ENCODE measurements around the gene PPM1H.
"Not testable (repeated sequence)": the region's sequence is repeated elsewhere in the genome, so short reads cannot be mapped to it uniquely, and the experiment has no call there.

The PPM1H gene

DNA sequence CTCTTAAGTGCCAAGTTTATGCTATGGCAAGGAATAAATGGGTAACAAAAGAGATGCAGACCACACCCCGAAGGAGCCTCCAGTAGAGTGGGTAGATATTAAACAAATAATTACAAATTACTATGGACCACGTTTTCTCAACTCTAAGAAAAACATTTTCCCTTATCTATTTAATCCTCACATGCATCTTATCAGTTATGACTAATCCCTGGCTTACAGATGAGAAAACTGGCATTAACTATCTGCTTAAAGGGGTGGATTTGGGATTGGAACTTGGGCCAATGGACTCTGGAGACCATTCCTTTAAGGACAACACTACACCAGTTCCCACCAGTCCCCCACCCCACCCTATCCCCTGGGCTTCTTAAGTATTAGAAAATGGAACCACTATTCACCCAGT, 26.3 kb downstream of the PPM1H start:
- DNase-seq (ENCODE audit: low read depth): no peak

DNA sequence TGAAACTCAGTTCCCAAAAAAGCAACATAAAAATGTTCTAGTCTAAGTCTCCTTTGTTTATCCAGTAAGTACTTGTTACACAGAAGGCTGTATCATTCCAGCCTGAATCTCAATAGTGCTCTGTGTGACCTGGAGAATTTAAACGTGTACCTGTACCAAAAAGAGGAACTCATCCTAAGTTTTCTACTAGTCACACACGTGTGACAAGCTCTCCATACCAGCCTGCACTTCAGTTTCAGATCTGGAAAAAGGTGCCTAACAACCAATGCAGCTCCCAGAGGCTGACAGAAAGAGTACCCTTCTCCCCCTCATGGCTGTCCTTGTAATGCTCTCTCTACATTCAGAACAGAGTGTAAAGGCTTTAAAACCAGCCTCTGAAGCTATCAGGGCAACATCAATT, 27.4 kb downstream of the PPM1H start:
- DNase-seq (ENCODE audit: low read depth): no peak

DNA sequence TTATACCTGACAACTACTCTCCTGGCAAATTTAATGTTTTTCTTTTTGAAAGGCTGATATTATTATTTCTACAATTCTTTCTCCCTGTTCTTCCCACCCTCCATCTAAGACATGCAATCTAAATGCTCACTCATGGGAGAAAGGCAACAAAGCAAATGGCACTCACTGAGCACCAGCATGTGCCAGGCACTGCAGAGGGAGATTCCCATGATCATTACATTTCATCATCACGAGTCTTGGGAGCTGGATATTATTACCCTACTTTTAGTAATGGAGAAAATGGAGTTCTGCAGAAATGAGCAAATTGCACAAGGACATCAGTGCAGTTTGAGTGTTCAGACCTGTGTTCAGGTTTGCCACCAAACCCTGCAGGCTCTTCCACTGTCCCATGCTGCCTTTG, 27.9 kb downstream of the PPM1H start:
- DNase-seq (ENCODE audit: low read depth): no peak

DNA sequence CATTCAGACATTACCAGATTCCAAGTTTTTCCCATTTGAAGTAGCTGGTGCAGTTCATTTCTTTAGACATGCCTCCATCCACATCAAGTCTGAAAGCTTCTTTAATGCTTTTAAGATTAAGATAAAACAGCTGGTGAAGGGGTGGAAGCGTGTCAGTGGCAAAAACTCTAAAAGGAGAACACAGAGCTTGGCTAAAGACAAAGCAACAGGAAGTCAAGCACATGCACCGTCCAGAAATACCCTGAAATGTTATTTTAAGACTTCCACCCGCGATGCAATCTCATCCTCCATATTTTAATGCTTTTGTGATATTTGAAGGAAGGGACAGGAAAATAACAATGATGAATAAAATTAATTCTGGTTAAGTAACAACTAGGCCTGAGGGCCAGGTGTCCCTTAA, 31.8 kb downstream of the PPM1H start:
- no peak for DNase-seq (ENCODE audit: low read depth)

DNA sequence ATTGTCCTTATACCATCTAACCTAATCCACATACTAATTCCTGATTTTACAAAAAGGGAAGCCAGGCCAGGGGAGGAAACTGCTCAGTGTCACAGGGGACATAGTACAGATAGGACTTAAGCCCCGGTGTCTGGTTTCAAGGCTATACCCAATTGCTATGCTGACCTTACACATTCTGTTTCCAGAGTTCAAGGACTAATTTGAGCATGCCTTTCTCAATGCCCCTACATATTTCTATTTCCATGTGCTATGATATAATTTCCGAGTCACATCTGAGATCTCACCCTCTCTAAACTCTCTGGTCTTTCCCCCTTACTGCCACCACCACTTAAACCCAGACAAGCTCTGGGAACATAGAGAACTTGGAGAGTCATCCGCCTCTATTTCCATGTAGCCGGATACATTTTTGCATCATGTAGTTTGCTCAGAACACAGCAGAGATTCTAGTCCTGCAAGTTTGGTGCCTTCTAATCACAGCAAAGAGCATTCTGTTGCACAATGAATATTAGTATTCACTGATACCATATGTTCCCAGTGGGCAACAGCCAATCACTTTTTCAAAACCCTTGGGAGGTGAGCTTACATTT, 34.2 kb downstream of the PPM1H start:
- DNase-seq (ENCODE audit: low read depth): no peak

DNA sequence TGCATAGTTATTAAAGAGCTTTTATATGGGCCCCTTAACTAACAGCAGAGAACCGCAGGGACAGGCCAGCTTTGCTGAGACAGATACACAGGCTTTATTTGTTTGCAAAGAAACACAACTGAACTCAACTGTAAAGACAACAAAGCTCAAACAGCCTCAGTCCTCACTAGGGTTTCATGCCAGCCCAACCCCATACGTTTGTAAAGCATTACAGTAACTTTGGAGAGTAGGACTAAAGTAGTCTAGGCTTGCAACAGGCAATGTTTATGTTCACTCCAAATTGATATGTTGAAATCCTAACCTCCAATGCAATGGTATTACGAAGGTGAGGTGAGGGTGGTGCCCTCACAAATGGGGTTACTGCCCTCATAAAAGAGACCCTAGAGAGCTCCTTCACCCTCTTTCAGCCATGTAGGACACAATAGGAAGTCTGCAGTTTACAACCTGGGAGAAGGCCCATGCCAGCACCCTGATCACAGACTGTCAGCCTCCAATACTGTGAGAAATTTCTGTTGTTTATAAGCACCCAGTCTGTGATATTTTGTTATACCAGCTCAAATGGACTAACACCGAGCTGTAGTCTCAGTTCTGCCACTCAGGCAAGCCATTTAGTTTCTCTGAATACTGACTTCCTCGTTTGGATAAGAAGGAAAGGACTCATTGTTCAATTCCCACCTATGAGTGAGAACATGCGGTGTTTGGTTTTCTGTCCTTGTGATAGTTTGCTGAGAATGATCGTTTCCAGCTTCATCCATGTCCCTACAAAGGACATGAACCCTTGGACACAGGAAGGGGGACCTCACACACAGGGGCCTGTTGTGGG, 35.2 kb downstream of the PPM1H start:
- no peak for DNase-seq (ENCODE audit: low read depth)

DNA sequence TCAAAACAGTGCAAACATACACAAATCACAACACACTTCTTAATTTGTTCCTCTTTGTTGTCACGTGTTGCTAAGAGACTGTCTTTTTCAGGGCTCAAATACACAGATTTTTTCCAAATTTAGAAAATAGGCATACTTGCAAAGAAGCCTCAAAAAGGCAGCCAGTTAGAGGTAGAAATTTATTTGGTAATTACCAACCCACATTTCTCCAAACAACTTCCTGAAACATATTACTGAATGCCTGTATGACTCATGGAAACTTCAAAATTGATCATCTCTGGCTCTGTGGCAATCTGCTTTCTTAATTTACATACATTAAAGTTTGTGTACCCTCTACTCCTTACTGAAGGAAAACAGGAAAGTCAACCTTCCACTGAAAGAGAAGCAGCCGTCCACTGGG, 36.4 kb downstream of the PPM1H start:
- DNase-seq (ENCODE audit: low read depth): no peak

DNA sequence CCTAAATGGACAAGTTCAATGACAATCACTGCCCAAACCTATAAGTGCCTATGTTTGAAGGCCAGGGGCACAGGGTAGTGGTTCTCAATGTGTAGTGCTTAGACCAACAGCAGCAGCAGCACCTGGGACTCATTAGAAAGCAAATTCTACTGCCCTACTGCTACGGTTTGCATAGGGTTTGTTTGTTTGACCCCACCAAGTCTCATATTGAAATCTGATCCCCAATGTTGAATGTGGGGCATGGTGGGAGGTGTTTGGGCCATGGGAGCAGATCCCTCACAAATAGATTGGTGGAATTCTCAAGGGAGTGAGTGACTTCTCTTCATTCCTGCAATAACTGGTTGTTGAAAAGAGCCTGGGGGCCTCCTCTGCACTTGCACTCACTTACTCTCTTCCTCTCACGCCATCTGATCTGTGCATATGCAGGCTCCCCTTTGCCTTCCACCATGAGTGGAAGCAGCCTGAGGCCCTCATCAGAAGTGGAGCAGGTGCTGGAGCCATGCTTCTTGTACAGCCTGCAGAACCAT, 39.5 kb downstream of the PPM1H start:
- no peak for DNase-seq (ENCODE audit: low read depth)

DNA sequence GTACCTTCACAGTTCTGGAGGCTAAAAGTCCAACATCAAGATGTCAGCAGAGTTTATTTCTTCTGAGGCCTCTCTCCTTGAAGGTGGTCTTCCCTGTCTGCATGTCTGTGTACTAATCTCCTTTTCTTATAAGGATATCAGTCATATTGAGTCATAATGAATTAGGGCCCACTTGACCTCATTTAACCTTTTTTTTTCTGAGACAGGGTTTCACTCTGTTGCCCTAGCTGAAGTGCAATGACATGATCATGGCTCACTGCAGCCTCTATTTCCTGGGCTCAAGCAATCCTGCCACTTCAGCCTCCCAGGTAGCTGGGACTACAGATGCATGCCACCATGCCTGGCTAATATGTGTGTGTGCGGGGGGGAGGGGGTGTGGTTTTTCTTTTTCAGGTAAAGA, 41.7 kb downstream of the PPM1H start:
- no peak for DNase-seq (ENCODE audit: low read depth)

DNA sequence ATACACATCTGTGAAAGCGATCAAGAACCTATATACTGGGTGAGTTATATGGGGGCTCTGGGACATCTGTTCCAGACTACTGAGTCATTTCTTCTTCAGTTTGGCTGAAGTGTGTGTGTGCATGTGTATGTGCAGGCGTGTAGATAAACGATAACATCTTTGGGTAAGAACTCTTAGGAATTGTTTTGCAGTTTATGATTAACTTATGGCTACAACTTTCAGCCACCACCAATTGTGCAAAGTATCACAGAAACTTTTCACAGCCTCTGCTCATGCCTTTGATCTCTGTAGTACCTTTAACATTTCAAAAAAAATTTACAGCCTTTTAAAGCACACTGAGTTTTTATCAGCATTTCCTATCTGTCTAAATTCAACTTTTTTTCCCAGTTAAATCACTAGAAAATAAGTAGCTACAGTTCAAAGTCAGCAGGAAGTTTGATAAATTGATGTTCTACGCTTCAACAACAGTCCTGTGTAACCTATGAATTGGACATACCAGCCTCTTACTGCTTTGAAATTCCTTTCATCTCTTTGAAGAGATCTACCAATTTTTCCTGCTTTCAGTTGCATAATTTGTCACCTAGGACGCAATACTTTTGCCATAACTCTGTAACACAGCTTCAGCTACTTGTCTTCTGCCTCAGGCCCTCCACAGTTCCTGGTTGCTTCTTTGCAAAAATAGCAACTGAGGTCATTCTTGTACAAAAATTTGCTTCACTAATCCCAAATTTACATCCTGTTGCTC, 43.0 kb downstream of the PPM1H start:
- no peak for DNase-seq (ENCODE audit: low read depth)

DNA sequence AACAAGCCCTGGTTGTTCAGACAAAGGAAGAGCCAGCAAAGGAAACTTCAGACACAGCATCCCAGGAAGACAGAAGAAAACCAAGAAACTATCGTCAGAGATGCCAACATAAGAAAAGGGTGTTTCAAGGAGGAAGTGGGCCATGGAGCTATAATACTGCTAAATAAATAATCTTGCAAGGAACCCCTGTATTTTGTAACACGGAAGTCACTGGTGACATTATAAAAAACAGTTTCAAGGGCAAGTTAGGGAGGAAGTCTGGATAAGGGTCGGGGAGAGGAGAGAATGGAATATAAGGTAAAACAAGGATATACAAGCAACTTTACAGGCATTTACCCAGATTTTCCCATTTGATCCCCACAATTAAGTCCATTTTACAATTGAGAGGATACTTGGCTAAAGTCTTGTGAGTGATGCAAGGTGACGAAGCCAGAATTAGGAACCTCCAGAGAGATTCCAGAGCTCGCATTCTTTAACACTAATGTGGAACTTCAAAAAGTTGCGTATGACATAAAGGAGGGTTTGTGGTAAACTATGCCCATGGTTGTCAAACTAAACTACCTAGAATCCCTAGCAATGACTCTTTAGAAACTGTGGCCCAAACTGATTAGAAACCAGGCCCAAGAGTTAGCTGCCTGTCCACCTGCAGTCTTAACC, 46.4 kb downstream of the PPM1H start:
- DNase-seq (ENCODE audit: low read depth): no peak

DNA sequence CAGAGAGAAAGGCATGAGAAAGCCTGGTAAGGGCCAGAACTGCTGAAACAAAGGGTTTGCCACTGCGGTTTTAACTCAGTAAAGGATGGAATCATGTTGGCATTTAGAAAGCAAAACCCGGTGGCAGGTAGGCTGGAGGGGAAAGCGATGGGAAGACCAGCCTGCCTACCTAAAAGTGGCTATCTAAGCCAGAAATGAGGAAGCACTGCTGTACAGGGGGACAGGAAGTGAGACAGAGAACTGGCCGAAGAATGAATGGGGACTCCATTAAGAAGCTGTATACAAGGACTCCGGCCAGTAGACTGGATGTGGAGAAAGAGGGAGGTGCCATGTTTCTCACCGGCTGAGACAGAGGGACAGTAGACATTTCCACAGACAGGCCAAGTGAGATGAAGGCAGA, 48.2 kb downstream of the PPM1H start:
- no peak for DNase-seq (ENCODE audit: low read depth)

DNA sequence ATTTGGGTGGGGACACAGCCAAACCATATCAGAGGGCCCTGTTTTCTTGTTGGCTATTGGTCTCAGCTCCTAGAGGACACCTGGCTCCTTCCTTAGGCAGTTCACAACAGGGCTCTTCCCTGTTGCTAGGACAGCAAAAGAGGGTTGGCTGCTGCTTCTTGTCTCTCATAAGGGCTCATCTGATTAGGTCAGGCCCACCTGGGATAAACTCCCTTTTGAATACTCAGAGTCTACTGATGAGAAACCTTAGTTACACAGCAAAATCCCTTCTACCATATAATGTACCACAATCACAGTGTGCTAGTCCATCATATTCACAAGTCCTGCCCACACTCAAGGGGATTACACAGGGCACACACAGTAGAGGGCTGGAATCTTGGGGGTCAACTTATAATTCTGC, 49.7 kb downstream of the PPM1H start:
- DNase-seq (ENCODE audit: low read depth): no peak

DNA sequence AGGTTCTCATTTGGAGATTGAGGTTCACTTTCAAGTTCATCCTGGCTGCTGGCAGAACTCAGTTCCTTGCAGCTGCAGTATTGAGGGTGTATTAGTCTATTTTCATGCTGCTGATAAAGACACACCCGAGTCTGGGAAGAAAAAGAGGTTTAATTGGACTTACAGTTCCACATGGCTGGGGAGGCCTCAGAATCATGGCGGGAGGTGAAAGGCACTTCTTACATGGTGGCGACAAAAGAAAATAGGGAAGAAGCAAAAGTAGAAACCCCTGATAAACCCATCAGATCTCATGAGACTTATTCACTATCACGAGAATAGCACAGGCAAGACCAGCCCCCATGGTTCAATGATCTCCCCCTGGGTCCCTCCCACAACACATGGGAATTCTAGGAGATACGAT, 50.1 kb downstream of the PPM1H start:
- not testable (repeated sequence) for DNase-seq (ENCODE audit: low read depth)

DNA sequence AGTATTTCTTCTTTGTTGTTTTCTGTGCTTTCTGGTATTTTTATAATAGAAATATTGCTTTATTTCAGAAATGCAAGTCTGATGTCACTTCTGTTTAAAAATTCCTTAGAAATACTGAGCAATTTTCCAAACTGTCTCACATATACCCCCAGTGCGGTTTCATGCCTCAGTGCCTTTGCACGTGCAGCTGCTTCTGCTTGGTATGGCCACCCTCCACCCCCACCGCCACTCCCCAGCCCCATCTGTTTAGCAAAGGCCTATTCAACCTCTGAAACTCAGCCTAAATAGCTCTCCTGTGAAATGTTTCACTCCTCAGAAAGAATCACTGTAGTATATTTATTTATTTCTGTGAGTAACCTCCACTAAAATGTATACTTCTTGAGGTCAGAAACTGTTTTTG, 52.3 kb downstream of the PPM1H start:
- DNase-seq (ENCODE audit: low read depth): no peak

DNA sequence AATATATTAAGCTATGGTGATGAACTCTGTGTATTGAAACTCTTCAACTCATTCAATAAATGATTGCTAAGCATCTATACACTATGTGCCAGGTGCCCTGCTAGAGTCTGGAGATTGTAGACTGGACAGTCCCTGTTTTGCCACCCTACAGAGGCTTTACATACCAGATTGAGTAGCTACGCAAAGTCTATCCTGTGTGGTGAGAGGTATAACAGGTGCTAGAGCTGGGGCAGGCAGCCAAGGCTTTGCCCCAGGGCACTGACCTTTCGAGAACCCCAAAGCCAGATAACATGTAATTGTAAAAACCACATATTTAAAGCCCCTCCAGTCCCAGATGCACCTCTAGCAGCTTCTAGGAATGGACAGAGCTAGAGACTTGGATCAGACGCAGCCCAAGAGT, 52.8 kb downstream of the PPM1H start:
- no peak for DNase-seq (ENCODE audit: low read depth)

DNA sequence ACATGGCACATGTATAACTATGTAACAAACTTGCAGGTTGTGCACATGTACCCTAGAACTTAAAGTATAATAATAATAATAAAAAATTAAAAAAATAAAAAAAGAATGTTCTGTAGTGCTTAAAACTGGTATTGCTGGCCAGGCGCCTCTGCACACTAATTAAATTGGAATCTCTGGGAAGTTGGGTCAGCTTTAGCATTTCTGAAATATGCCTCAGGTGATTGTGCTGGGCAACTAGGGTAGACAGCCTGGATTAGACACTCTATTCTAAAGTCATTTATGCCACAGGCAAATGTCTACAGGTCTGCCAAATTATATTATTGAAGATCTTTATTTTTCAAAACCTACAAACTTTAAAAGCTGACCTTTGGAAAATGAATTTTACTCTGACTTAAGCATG, 55.3 kb downstream of the PPM1H start:
- DNase-seq (ENCODE audit: low read depth): no peak

DNA sequence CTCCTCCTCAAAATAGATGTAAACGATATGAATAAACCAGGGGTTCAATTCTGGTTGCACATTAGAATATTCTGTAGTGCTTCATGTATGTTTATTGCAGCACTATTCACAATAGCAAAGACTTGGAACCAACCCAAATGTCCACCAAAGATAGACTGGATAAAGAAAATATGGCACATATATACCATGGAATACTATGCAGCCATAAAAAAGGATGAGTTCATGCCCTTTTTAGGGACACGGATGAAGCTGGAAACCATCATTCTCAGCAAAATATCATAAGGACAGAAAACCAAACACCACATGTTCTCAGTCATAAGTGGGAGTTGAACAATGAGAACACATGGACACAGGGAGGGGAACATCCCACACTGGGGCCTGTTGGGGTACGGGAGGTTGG, 55.7 kb downstream of the PPM1H start:
- DNase-seq (ENCODE audit: low read depth): not testable (repeated sequence)

DNA sequence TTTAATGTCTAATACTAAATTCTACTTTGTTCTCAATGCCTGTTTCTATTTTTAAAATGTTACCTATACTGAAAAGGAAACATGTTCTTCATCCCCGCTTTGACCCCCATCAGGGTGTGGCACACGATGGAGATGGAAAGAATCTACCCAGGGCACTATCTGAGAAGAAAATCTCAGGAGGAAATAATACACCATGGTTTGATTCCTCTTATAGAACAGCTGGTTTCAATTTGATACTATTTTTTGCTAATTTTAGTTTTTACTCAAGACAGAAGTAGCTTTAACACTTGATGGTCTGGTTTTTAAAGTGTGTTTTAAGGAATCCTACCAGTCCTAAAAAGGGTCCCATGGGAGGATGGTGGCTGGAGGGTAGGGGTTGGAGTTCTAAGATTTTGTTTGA, 56.7 kb downstream of the PPM1H start:
- no peak for DNase-seq (ENCODE audit: low read depth)

DNA sequence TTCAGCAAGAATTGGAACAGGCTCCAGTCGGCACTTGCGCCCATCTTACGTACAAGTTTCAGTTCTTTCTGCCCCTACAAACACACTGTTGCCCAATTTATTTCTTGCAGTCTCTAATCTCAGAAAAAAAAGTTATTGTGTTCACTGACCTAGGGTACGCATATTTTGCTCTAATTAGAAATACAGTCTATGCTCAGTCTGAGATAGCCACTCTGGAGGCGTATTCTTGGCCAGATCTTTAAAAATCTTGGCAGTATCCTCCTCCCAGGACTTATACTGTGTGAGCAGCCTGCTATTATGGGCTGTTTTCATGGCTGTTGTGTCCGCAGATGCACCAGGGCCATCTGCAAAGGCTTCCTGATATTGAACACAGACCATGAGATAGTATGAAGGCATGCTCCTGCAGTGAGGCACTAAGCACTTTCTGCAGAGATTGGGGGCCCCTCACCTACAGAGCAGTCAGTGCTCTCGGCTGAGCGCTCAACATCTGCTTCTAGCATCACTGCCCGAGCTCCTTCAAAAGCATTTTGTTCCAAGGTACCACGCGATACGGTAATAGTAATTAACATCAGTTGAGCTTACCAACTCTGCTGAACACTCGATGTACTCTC, 57.9 kb downstream of the PPM1H start:
- no peak for DNase-seq (ENCODE audit: low read depth)

DNA sequence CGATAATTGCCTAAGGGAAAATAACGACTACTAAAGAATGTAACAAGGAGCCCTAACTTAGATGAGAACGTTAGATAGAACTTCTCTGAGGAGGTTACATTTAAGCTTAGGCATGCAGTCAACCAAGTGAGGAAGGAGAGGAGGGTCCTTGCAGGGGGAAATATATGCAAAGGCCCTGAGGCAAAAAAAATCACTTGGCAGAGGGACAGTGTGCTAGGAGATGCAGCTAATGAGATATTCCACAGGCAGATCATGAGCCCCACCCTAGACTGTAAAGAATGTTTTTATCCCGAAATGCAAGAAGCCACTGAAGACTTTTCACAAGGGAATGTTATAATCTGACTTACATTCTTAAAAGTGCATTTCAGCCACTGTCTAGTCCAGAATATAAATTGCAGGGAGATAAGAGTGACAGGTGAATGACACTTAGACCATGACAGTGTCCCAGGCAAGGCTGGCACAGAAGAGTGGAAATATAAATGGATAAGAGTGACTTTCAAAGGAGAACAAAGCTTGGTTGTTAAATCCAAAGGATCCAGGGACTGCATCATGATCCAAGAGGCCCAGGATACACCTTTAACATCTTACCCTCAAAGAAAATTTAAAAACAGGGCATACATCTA, 61.0 kb downstream of the PPM1H start:
- DNase-seq (ENCODE audit: low read depth): no peak

Measured in stimulated activated CD8-positive, alpha-beta memory T cell treated with anti-CD3 and anti-CD28 coated beads, Interleukin-7, amount 100 ng/mL, for 24 hours (primary cell).